ENCODE measurements around the gene NDST1.

DNA sequence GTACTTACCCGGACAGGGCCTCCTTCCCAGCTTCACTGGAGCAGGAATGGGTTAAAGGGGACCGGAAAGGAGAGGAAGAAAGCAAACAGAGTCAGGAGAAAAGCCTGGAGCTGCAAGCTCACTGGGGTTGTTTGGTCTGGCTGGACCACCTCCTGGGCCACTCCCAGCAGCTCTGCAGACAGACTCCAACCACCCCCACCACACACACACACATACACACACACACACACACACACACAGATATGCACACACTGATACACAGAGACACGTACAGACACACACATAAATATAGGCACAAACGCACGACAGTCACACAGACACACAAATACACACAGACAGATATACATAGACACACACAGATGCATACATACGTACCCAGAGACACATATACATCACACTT lies 97.6 kb downstream of the NDST1 start:
- TF ChIP-seq ZBTB21 (CRISPR knock-in tag; IDR thresholded peaks at IDR 0.05; ENCODE audit: borderline replicate concordance), result no peak
- no peak for TF ChIP-seq CTCF (IDR thresholded peaks at IDR 0.05)
- TF ChIP-seq ZNF263 (CRISPR knock-in tag; IDR thresholded peaks at IDR 0.05; ENCODE audit: low read depth), result no peak
